NCI-H1417 treated with DMSO at 0.1 percent for 48 hours (cell line): ENCODE results near the gene SLX4.

Experiments used
- DNase-seq: peaks from one replicate; lab custom pipeline; 2025; lab: John Stamatoyannopoulos, UW

Gene SLX4

DNA sequence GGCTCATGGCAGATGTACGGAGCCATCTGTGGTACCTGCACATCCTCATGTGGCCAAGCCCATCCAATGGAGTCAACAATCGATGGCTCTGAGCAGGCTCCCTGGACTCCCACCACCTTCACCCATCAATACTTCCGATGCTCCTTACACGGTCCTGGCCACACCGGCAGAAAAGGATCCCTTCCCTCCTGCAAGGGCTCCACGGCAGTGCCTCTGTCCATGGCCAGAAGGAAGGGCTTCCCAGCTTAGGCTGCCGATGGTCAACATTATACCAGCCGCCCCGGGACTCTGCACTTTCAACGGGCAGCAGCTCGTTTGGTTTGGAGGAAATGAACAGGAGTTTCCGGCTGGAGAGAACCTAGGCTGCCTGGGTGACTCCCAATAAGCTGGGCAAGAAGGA, 13.2 kb downstream of the SLX4 start:
- DNase-seq, result no peak

DNA sequence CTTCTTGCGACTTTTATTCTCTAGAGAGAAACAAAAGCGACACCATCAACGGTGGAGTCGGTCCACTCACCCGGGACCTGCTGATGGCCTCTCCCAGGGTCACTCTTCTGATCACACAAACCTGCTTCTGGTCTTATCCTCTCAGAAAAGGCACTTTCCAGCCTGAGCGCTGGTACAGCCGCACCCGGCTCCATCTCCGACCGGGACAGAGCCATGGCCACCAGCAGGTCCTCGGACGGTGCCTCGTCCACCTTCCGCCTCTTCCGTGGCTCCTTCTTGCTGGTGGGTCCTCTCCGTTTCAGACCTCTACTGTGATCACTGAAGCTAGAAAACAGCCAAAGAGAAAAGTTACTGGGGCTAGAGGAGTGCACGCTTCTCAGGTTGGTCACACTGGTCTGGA, 13.7 kb downstream of the SLX4 start:
- DNase-seq, result no peak

DNA sequence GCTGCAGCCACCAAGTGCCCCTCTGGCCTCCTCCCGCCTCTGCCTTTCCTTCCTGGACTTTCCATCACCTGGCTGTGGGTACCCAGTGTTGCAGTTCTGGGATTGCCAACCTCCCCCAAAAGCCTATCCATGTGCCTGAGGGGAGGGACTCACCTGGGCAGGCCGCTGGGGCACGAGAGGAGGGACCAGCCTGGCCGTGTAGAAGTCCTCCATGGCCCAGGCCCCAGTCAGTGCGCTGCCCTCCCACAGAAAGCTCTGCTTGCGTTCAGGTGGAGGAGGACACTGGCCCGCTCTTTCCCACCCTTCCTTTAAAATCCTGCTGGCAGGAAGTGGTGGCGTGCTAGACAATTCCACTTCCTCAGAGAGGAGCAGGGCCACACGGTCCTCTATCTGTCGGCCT, 14.2 kb downstream of the SLX4 start:
- no peak for DNase-seq

DNA sequence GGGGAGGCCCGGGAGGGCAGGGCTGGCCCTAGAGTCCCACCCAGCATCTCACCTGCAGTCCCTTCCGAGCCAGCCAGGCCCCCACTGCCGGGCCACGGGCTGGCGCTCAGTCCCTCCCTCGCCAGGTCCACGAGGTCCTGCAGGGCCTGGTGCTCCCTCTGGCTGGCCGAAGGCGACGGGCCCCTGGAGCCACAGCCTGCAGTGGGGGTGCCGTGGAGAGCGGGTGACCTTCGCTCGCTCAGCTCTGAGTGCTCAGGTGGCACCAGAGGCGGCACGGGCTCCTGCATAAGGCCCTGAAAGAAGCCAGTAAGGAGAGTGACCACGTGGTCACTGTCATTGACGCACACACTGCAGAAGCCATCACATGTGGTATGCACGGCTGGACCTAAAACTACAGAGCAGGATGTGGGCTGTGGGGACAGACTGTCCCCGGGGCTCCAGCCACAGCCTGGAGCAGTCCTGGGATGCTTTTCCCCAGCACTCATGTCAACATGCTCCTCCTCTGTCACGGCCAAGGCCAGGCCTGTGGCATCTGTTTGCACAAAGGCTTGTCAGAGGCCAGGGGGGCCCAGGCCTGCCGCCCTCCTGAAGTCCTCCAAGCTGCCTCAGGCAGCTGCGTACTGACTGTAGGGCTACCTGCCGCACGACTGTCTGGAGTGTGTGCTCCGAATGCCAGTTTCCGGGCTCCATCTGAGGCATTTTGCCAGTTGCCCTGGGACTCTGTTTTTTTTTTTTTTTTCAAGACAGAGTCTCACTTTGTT, 15.1 kb downstream of the SLX4 start:
- DNase-seq, result no peak

DNA sequence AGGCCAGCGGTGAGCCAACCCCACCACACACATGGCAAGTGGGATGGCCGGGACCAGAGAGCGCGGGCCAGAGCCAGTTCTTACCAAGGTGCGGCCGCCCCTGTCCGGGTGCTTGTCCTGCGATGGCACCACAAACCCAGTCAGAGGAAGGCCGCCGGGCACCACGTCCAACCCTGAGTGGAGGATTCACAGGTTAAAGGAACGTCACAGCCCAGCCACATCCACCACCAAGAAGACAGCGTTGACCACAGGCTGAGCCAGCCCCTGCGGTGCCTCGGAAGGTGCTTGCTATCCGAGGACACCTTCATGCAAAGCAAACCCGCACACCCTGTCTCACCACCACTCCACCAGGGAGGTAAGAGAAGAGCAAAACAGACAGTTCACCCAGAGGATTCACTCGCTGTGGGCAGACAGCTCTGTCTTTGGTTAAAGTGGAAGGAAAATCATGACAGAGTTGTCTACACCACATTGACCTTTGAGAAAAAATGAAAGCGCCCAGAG, 15.8 kb downstream of the SLX4 start:
- no peak for DNase-seq

DNA sequence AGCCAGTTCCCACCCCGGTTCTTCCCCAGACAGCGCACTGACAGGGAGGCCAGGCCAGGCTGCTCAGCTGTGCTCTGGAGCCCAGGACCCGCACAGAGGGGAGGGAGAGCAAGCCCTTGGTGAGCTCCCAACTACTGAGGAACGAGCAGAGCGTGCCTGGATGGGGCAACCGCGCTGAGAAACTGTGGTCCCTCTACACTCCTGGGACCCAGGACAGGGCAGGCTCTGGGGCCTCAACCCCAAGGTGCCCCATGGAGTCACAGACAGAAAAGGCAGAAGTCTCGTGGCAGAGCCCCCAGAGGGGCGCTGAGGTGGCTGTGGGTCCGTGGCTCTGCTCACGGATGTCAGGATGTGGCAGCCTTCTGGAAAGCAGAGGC, 16.3 kb downstream of the SLX4 start:
- no peak for DNase-seq

DNA sequence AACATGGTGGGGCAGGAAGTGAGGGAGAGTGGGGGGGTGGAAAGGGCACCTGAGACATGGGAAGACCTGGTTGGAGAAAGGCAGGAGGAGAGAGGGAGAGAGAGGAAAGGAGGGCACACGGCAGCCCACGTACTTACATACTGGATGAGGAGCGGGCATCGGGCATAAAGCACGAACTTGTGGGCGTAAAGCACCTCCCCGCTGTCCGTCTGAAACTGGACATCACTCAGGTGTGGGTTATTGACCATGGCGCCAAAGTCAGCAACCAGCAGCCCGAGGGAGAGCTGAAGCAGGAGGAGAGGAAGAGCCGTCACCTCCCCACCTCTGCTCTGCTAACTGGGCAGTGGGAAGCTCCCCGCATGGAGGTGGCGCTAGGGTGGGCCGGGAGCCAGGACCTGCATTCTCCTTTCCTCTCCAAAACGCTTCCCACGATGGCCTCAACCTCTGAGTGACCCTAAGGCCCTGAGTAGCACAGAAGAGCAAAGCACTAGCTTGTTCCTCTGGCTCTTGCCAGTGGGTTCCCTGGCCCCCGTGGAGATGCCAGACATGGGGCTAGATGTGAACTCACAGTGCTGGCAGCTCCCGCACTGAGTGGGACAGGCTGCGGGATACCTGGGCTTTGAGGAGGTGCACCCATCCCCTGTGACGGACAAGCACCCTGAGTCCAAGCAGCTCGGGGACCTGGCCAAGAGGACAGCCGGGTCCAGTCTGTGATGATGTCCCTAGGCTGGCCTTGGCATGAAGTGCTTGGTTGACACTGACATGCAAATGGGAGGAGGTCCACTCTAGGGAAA, 16.9 kb downstream of the SLX4 start:
- DNase-seq, result no peak

DNA sequence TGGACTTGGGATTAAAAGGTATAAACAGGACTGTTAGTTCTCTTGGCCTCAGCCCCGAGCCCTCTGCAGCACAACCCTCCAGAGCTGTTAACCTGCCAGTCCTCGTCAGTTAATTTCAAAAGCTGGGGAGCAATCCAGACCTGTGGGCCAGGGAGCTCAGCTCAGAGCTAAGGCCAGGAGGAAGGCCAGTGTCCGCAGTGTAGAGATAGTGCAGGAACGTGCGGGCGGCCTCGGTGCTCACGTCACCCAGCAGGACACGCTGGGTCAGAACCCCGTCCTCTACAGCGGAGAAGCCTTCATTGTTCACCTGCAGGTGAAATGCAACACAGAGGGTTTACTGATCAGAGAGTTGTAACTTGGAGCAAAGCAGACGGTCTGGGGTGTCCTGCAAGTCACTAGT, 18.8 kb downstream of the SLX4 start:
- no peak for DNase-seq

DNA sequence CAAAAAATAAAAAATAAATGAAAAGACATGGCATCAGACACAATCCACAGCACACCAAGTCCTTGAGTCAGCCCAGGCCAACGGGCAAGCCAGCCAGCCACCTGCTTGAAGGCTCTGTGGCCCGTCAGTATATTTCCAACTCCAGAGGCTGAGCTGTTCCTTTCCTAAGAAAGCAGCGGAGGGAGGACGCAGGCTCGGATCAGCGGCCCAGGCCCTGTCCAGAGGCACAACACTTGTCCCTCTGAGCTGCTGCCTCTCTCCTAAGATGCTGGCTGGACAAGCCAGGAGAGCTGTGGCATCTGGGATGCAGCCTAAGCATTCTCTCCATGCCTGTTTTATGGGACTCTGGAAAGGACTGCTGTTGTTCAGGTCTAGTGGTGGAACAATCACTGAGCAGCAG, 19.4 kb downstream of the SLX4 start:
- DNase-seq, result no peak

DNA sequence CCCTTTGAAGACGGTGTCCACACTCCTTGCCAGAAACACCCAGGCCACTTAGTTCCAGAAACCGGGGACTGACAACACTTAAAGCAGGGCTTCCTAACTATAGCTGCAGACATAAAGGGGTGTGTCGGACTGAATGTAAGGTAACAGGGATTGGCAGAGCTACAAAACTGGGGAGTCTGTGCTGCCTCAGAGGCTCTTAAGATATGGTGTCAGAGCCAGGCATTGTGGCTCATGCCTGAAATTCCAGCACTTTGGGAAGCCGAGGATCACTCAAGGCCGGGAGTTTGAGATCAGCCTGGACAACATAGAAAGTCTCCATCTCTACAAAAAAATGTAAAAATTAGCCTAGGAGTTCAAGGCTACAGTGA, 20.0 kb downstream of the SLX4 start:
- DNase-seq, result no peak

DNA sequence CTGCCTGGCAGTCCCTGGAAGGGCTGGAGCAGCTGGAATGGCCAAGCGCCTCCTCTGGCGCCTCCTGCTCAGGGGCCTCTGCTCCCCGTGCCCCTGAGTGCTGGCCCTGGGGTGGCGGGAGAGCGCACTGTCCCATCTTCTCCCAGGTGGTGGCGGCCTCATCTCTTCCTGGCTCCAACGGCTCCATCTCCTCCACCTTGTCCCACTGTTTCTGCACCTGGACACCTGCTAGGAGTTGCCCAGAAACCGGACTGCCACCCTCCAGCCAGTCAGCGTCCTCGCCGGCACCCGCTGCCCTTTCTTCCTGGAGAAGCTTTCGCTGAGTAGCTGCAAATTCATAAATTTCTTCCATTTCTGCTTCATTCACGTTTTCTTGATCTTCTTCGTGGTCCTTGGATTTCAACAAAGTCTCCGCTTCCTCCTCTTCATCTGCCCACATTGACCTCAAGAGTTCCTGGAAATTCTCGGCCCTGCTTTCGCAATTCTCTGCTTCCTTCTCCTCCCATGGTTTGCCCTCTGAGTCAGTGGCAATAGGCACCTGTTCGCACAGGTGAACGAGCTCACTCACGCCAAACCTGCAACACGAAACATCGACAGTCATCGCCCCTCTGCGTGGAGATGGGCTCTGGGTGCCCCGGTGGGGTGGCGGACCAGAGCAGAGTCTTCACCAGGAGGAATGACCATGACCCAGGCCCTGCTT, 20.5 kb downstream of the SLX4 start:
- no peak for DNase-seq

DNA sequence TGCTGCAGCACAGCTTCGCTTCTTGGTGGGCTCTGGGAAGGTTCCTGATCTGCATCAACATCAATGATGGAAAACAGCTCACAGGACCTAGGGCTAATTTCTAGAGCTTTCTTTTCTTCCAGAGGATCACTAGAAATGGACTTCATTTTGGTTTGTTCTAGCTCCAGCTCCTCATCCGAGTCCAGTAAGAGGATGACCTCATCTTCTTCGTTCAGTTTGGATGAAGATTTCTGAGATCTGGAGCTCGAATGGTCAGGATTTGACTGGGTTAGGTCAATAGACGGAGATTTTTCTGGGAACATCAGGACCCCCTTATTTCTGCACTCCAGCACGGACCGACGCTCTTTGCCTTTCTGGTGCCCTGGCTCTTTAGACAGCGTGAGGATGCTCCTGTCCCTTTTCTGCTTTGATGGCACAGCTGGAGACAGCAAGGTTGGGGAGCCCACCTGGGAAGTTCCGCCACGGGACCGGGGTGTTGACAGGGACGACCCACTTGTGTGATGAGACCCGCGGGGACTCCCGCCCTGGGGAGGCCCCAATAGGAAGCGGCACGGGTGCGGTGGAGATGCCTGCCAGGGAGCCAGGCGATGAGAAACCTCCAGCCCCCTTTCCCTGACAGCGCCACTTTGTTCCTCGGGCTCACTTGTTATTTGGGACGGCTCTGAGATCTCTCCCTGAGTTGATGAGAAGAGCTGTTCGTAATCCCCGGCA, 21.3 kb downstream of the SLX4 start:
- no peak for DNase-seq

DNA sequence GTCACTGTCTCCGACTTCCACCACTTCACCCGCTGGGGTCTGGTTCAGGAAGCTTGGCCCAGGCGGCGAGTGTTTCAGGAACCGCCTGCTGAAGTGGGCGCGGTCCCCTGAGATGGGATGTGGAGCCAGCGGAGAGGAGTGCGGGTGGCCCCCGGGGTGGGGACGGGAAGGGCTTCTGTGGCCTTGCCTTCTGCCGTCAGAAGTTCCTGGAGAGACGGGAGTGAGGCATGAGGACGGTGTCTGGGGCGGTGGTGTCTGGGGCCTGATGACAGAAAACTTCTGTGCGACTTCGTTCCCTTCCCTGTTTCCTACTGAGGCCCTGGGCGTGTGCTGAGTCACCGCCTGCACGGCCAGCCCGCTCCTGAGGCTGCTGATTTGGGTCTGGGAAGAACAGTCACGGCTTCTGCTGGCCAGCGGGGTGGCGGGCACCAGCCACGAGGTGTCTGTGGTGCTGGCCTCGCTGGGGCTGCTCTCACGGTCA, 21.9 kb downstream of the SLX4 start:
- no peak for DNase-seq

DNA sequence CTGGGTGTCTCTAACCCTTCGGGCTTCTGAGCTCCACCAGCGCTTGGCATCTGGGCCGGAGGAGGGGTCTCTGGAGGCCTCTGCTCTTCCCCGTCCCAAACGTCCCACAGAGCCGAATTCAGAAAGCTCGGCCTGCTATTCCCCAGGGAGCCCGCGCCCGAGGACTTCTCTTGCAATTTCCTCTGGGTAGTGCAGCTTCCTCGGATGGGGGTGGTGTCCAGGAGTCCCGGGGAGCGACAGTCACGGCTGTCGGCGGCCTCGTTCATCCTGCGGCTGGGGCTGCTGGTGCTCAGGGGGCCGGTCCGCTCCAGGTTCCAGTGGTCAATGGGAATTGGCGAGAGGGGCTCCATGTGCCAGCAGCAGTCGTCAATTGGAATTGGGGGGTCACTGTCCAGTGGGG, 22.4 kb downstream of the SLX4 start:
- no peak for DNase-seq

DNA sequence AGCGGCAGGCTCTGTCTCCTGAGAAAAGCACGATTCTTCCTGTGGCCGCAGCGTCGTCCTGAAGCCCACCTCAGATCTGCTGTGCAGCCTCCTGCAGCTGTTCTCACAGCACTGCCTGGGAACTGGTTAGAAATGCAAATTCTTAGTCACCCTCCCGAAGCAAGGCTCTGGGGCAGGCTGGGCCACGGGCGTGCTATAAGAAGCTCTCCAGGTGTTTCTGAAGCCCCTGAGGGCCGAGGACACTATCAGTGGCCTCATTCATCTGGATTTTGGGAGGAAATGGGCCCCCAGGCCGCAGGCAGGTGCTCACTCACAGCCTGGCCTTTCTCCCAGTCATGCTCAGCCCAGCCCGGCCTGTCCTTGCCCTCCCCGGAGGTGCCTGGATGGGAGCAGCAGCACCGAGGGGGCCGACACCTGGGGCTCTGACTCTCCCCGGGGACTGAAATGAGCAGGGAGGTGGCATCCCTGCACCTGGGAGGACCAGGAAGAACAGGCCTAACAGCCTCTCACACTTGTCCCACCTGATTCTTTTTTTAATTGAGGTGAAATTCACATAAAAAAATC, 23.8 kb downstream of the SLX4 start:
- DNase-seq, result no peak

DNA sequence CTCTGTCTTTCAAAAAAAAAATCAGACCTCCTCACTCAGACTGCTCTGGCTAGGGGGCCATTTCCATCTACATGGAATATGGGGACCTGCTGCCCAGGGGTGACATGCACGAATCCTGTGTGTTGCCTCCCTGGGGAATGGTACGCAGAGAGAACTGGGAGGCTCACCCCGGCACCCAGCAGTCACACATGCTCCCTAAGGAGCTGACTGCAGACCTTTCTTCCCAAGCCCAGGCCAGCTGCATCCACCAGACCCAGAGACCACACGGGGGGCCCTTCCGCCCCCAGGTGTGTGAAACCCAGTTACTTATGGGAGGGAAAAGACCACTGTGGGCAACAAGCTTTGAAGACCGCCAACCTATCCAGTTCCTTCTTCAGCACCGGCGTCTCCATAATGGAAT, 27.0 kb downstream of the SLX4 start:
- DNase-seq, result no peak

DNA sequence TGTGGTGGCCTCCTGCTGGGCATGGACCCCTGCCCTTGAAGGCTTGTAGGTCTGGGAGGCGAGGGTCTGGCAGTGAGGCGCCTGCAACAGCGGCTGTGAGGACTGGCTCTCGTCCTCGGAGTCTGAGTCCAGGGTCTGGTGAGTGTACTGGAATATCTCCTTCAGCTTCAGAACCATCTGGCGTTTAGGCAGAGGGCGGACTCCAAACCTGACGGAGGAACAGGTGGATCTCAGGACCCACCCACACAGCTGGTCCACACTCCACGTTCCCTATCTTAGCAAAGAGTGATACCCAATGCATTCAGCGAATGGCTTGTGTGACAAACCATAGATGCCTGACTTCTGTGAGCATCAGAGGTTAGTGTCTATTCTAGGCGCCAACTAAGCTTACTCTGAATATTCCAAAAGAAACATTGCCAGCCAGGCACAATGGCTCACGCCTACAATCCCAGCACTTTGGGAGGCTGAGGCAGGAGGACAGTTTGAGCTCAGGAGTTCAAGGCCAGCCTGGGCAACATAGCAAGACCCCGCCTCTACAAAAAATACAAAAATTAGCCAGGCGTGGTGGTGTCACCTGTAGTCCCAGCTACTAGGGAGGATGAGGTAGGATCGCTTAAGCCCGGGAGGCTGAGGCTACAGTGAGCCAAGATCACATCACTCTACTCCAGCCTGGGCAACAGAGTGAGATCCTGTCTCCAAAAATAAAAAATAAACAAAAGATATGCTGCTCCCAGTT, 27.9 kb downstream of the SLX4 start:
- no peak for DNase-seq

DNA sequence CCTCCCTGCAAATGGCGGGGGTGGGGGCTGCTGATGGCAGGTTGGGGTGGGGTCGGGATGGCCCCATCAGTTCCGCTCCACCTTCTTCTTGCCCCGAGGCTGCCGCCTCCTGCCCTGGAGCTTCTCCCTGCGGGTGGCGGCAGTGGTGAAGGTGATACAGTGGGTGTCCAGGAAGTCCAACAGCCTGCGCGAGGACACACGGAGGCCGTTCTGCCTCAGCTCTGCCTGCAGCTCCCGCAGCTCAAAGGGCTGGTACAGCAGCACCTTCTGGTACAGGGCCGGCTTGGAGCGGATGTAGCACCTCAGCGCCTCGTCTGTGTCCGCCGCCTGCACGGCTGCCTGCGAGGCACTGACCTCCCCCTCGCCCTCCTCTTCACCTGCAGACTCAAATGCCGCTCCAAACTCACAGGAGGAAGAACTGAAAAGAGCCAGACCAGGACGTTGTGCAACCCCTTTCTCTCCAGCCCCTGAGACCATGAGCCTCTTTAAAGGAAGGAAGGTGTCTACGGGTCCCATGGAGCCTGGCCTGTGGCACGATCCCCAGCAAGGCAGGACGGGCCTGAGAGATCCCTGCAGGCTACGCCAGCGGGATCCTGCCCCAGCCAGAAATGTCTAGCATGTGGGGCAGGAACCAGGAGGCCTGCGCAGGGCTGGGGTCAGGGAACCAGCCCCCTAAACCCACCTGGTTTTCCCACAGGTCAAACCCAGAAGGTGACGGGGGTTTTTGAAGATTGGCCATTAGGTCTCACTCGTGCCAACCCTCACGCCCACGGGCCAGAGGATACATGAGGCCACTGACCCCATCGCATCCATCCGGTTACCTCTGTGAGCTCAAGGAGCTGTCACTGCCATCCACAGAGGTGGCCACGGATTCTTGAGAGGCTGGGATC, 28.9 kb downstream of the SLX4 start:
- no peak for DNase-seq

DNA sequence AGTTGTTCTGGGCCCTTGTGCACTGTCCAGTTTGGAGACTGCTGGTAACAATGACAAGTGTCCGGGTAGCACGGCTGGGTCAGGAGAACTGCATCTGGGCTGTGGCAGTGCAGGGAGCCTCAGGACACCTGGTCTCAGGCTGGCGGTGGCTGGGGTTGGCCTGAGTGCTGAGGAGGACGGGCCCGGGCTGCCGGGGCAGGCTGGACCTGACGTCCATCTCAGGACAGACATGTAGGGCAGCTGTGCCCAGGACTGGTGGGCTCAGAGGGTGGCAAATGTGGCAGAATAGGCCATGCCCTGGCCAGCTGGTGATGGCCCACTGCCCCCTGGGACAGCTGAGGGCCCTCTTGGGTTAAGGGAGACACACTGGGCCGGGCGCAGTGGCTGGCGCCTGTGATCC, 30.0 kb downstream of the SLX4 start:
- no peak for DNase-seq

DNA sequence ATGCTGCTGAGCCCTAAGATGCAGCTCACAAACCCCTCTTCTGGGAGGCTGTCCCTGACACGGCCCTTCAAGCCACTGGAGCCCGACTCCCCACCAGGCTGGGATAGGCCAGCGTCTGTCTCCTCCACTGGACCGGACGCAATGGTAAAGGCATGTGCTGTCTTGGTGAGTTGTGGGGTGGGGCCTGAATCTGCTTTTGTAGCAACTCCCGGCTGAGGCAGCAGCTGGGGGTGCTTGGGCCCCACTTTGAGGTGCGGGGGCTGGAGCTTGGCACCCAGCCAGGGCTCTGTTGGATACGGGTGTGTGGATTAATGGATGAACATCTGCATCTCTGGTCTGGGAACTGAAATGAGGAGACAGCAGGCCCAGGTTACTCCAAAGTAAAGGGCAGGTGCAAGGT, 30.7 kb downstream of the SLX4 start:
- DNase-seq, result no peak
